ENCODE results near the gene RPRD2. TPM values are rescaled to one million over a fixed set of nuclear protein-coding genes. Genes with fewer than 3 reads are reported as not detected.

Gene RPRD2
- total and polyA plus RNA-seq, 2 donors (not counting 1 experiment from before 2014, with no cell fraction given) = 16.6 to 49.1 TPM

- Histone ChIP-seq H3K4me3 (ENCODE audit: control extremely low read depth in 1 of 5, extremely low read depth in 1 of 5, insufficient read depth in 1 of 5, low read depth in 2 of 5, low read length in 4 of 5) (no peak overlapping the region), H4K20me1 (ENCODE audit: control insufficient read depth, insufficient read depth, low read length, poor library complexity, severe bottlenecking) (no peaks in the 10 kb centered on the region), H3K9me3 (ENCODE audit: control extremely low read depth in 1 of 3, control insufficient read depth in 2 of 3, insufficient read depth in 1 of 3, low read length in 2 of 3) (no peaks in the 10 kb centered on the region), H3K36me3 (replicated peaks in 1 of 2; ENCODE audit: control extremely low read depth in 1 of 2, control insufficient read depth in 1 of 2, extremely low read depth in 1 of 2, insufficient read depth in 2 of 2, low read length in 1 of 2) (peaks cover 12 to 37% of the 10 kb centered on the region in 2 experiments), H3K9ac (ENCODE audit: low read length) (no peak overlapping the region), H3K27ac (ENCODE audit: low read length in 2 of 2) (no peak overlapping the region), H3K27me3 (replicated peaks in 1 of 4; ENCODE audit: control extremely low read depth in 1 of 4, control insufficient read depth in 3 of 4, insufficient read depth in 4 of 4, low read length in 3 of 4) (no peaks in the 10 kb centered on the region), H3K79me2 (ENCODE audit: control insufficient read depth, insufficient read depth, low read length) (no peaks in the 10 kb centered on the region), H2AFZ (ENCODE audit: insufficient read depth, low read depth, low read length, poor library complexity, severe bottlenecking) (no peak overlapping the region), H3K4me2 (replicated peaks; ENCODE audit: low read depth, low read length, poor library complexity, severe bottlenecking) (no peak overlapping the region), H3K4me1 (ENCODE audit: control insufficient read depth in 2 of 2, insufficient read depth in 2 of 2, low read length in 2 of 2) (no peaks in the 10 kb centered on the region)
- ChIA-PET POLR2A (no interaction called here), CTCF (no interaction called here)
- no peak overlapping the region for H3K27ac Mint-ChIP-seq
- H3K4me1 Mint-ChIP-seq = no peaks in the 10 kb centered on the region
- H3K9me3 Mint-ChIP-seq (ENCODE audit: insufficient read depth) = no peaks in the 10 kb centered on the region
- TF ChIP-seq CTCF (IDR thresholded peaks at IDR 0.05) = no peak
- TF ChIP-seq EZH2 (IDR thresholded peaks at IDR 0.05; ENCODE audit: borderline replicate concordance, insufficient read depth, low read depth, low read length, poor library complexity, severe bottlenecking) = no peak
- no peaks in the 10 kb centered on the region for H3K27me3 Mint-ChIP-seq
- 100% methylated on average over 3 of the region's 4 CpGs for WGBS (ENCODE audit: insufficient coverage)
- ATAC-seq (ENCODE audit: low read depth) (no peak), DNase-seq (no peak)
- H3K4me3 Mint-ChIP-seq = no peak overlapping the region
- intact Hi-C loops (cut with micrococcal nuclease) = no loop called here
Observed at GRCh38 chr1:150474869-150475268, 110.9 kb downstream of the RPRD2 start.

GRCh38 chr1:150476754-150477153, 112.8 kb downstream of the RPRD2 start:
- Histone ChIP-seq H3K4me2 (replicated peaks; ENCODE audit: low read depth, low read length, poor library complexity, severe bottlenecking) (no peak overlapping the region), H3K9me3 (ENCODE audit: control extremely low read depth in 1 of 3, control insufficient read depth in 2 of 3, insufficient read depth in 1 of 3, low read length in 2 of 3) (no peaks in the 10 kb centered on the region), H3K79me2 (ENCODE audit: control insufficient read depth, insufficient read depth, low read length) (no peaks in the 10 kb centered on the region), H3K27me3 (replicated peaks in 1 of 4; ENCODE audit: control extremely low read depth in 1 of 4, control insufficient read depth in 3 of 4, insufficient read depth in 4 of 4, low read length in 3 of 4) (no peaks in the 10 kb centered on the region), H4K20me1 (ENCODE audit: control insufficient read depth, insufficient read depth, low read length, poor library complexity, severe bottlenecking) (no peaks in the 10 kb centered on the region), H3K4me1 (ENCODE audit: control insufficient read depth in 2 of 2, insufficient read depth in 2 of 2, low read length in 2 of 2) (no peaks in the 10 kb centered on the region), H3K9ac (ENCODE audit: low read length) (no peak overlapping the region), H3K36me3 (replicated peaks in 1 of 2; ENCODE audit: control extremely low read depth in 1 of 2, control insufficient read depth in 1 of 2, extremely low read depth in 1 of 2, insufficient read depth in 2 of 2, low read length in 1 of 2) (peaks cover 3 to 18% of the 10 kb centered on the region in 2 experiments), H3K27ac (ENCODE audit: low read length in 2 of 2) (no peak overlapping the region), H2AFZ (ENCODE audit: insufficient read depth, low read depth, low read length, poor library complexity, severe bottlenecking) (no peak overlapping the region), H3K4me3 (ENCODE audit: control extremely low read depth in 1 of 5, extremely low read depth in 1 of 5, insufficient read depth in 1 of 5, low read depth in 2 of 5, low read length in 4 of 5) (no peak overlapping the region)
- DNase-seq = no peak
- H3K27ac Mint-ChIP-seq = no peak overlapping the region
- no peaks in the 10 kb centered on the region for H3K27me3 Mint-ChIP-seq
- POLR2A ChIA-PET = no interaction called here
- ATAC-seq (ENCODE audit: low read depth) = no peak
- H3K4me3 Mint-ChIP-seq = no peak overlapping the region
- no CpG with 5 or more reads among the region's 3 CpGs for WGBS (ENCODE audit: insufficient coverage)
- no peaks in the 10 kb centered on the region for H3K4me1 Mint-ChIP-seq
- intact Hi-C loops (cut with micrococcal nuclease) = no loop called here
- no peak for TF ChIP-seq EZH2 (IDR thresholded peaks at IDR 0.05; ENCODE audit: borderline replicate concordance, insufficient read depth, low read depth, low read length, poor library complexity, severe bottlenecking)
- TF ChIP-seq CTCF (IDR thresholded peaks at IDR 0.05) = no peak
- CTCF ChIA-PET = no interaction called here
- no peaks in the 10 kb centered on the region for H3K9me3 Mint-ChIP-seq (ENCODE audit: insufficient read depth)
